ENCODE results near the gene SNTN.

DNA sequence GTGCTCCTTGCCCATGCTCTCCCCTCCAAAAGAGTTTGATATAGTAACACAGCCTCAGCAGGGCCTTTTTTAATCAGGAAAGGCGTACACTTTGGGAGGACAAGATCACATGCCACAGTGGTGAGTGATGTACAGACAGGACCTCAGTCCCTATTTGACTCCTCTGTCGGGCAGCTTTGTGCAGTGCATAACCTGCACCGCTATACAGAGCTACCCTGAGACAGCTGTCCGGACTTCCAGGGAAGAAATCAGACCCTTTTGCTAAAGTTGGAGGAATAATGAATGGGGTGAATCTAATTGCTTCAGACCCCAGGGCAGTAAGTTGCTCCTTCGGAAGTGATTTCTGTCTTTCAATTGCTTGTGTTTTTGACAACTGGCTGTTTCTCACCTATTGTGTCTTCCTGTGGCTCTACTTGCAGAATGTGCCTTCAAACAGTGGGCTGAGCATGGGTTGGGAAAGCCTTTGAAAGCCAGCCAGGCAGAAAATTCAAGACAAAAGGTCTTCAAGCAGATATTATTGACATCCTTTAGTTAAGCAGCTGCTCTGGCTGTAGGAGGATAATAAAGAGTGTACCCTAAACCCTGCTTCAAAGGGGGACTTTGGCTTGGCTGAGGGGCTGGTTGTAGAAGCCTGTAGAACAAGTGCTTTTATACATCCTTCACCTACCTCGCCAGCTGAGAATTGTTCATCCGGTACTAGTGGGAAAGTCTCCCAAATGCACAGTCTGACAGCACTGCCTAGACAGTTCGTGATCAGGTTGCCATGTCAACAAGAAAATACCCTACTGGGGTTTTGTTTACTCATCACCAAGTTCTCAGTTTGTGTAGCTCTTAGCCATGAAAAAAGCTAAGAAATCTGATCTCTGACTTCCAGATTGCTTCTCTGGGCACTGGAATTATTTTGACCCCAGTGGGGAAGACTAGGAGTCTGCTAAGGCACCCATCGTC, 35.1 kb downstream of the SNTN start:
- TF ChIP-seq, protein P1, sequence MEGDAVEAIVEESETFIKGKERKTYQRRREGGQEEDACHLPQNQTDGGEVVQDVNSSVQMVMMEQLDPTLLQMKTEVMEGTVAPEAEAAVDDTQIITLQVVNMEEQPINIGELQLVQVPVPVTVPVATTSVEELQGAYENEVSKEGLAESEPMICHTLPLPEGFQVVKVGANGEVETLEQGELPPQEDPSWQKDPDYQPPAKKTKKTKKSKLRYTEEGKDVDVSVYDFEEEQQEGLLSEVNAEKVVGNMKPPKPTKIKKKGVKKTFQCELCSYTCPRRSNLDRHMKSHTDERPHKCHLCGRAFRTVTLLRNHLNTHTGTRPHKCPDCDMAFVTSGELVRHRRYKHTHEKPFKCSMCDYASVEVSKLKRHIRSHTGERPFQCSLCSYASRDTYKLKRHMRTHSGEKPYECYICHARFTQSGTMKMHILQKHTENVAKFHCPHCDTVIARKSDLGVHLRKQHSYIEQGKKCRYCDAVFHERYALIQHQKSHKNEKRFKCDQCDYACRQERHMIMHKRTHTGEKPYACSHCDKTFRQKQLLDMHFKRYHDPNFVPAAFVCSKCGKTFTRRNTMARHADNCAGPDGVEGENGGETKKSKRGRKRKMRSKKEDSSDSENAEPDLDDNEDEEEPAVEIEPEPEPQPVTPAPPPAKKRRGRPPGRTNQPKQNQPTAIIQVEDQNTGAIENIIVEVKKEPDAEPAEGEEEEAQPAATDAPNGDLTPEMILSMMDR (IDR thresholded peaks at IDR 0.05; ENCODE audit: insufficient read depth, low read length), result no peak
- TF ChIP-seq REST (IDR thresholded peaks at IDR 0.05; ENCODE audit: insufficient replicate concordance, low read depth) (no peak), SPI1 (IDR thresholded peaks at IDR 0.05; ENCODE audit: borderline replicate concordance, low read depth) (no peak), POLR2AphosphoS5 (IDR thresholded peaks at IDR 0.05; ENCODE audit: low read depth) (no peak)

Data from HL-60 (cell line).